ENCODE results near the gene BASP1.
"Not testable (repeated sequence)": the region's sequence is repeated elsewhere in the genome, so short reads cannot be mapped to it uniquely, and the experiment has no call there.

Gene BASP1

GRCh38 chr5:17319095-17319494 is 101.7 kb downstream of the BASP1 start:
- DNase-seq (ENCODE audit: low read depth): not testable (repeated sequence)

DNA sequence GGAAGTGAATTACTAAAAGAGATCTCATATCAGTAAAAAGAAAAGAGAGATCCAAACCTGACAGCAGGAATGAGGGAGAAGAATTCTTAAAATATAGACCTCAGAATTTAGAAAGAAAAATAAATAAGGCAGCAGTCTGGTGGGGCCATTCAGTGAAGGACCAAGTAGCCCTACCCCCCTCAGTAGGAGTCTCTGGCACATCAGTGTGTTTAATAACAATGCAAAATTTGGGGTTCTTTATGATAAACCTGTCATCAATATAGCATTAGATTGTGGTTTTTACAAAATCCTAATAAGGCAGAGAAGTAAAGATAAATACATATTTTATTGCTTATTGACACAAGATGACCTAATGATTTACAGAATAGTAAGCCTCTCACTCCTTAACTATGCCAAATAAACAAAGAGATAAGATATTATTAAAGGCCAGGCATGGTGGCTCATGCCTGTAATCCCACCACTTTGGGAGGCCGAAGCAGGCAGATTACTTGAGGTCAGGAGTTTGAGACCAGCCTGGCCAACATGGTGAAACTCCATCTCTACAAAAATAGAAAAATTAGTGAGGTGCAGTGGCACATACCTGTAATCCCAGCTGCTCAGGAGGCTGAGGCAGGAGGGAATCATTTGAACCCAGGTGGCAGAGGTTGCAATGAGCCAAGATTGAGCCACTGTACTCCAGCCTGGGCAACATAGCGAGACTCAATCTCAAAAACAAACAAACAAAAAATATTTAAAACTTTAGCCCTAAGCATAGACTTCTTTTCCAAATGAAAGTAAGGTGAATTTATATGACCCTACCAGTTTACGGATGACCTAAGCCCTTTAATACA is 108.6 kb downstream of the BASP1 start:
- DNase-seq (ENCODE audit: low read depth): no peak

Data from activated T-helper 1 cell treated with Interleukin-2 at 50 U/mL for 16 hours (primary cell).